CD14-positive monocyte (primary cell): ENCODE measurements around the gene KCNJ18. TPM values are rescaled to one million over a fixed set of nuclear protein-coding genes. Genes with fewer than 3 reads are reported as not detected.
"Not testable (repeated sequence)": the region's sequence is repeated elsewhere in the genome, so short reads cannot be mapped to it uniquely, and the experiment has no call there.

ENCODE experiments used
- DNase-seq, 3 donors: peaks; one replicate each; pipeline ENCODE4 v3.0.0-alpha.2; 2011 to 2022
- H2AFZ ChIP-seq: 2 replicates; pipeline ENCODE4 v1.6.0; 2012; ENCODE audit warnings: mild to moderate bottlenecking, low read depth, low read length, inconsistent platforms; ENCODE audit not compliant: insufficient read depth, poor library complexity, severe bottlenecking
- H3K27ac ChIP-seq, 2 donors: 1 replicate in 1 of 2; 2 replicates in 1 of 2; pipeline ENCODE4 v1.5.1; 2012 to 2013; ENCODE audit warnings: low read length in 2 of 2, control low read depth in 1 of 2, inconsistent platforms in 1 of 2, low read depth in 1 of 2, mild to moderate bottlenecking in 1 of 2
- H3K27me3 ChIP-seq, 2 donors: one replicate each; pipeline versions ENCODE4 v1.6.0 to v1.6.1; 2011 to 2013; ENCODE audit warnings: low read length in 2 of 2; ENCODE audit not compliant: control insufficient read depth in 2 of 2, insufficient read depth in 2 of 2
- H3K36me3 ChIP-seq, 2 donors: replicated peaks in 1 of 2; 1 replicate in 1 of 2; 2 replicates in 1 of 2; pipeline versions ENCODE4 v1.5.1 to v1.6.1; 2012 to 2013; ENCODE audit warnings: low read length in 2 of 2, control low read depth in 1 of 2, inconsistent platforms in 1 of 2, mild to moderate bottlenecking in 1 of 2; ENCODE audit not compliant: insufficient read depth in 2 of 2, control insufficient read depth in 1 of 2
- H3K4me1 ChIP-seq, 2 donors: 1 replicate in 1 of 2; 2 replicates in 1 of 2; pipeline versions ENCODE4 v1.5.1 to v1.6.1; 2012 to 2013; ENCODE audit warnings: low read length in 2 of 2, control low read depth in 1 of 2, inconsistent platforms in 1 of 2, mild to moderate bottlenecking in 1 of 2, moderate library complexity in 1 of 2; ENCODE audit not compliant: insufficient read depth in 2 of 2, control insufficient read depth in 1 of 2
- H3K4me2 ChIP-seq: replicated peaks from 2 replicates; pipeline ENCODE3; 2012; ENCODE audit warnings: low read length, moderate library complexity, mild to moderate bottlenecking; ENCODE audit not compliant: poor library complexity, severe bottlenecking; ENCODE audit errors: extremely low read depth
- H3K4me3 ChIP-seq, 3 experiments: fragments of 200-600 bp in 1 of 3; sonication (generic) in 1 of 3; replicated peaks in 1 of 3; 1 replicate in 2 of 3; 2 replicates in 1 of 3; pipeline ENCODE4 v1.5.1; 2011 to 2013; ENCODE audit warnings: low read length in 3 of 3, mild to moderate bottlenecking in 3 of 3, control low read depth in 2 of 3, low read depth in 2 of 3, inconsistent platforms in 1 of 3, moderate library complexity in 1 of 3
- H3K79me2 ChIP-seq: 2 replicates; pipeline ENCODE4 v1.6.0; 2012; ENCODE audit warnings: mild to moderate bottlenecking, control low read depth, inconsistent platforms, low read length, moderate library complexity; ENCODE audit not compliant: insufficient read depth
- H3K9ac ChIP-seq: 2 replicates; pipeline ENCODE4 v1.6.0; 2017; ENCODE audit warnings: low read length, mild to moderate bottlenecking; ENCODE audit not compliant: insufficient read depth, poor library complexity, severe bottlenecking
- H3K9me3 ChIP-seq, 2 donors: replicated peaks in 1 of 2; 1 replicate in 1 of 2; 2 replicates in 1 of 2; pipeline versions ENCODE4 v1.5.1 to v1.6.1; 2012 to 2013; ENCODE audit warnings: low read length in 2 of 2, control low read depth in 1 of 2; ENCODE audit not compliant: control insufficient read depth in 1 of 2, insufficient read depth in 1 of 2
- H4K20me1 ChIP-seq: 2 replicates; pipeline ENCODE4 v1.6.0; 2012; ENCODE audit warnings: mild to moderate bottlenecking, low read length, control low read depth, moderate library complexity; ENCODE audit not compliant: insufficient read depth
- H3K27ac Mint-ChIP-seq, 7 donors: one replicate each; pipeline ENCODE4 v1.8.0; 2020; ENCODE audit warnings: mild to moderate bottlenecking in 7 of 7, mixed read lengths in 7 of 7, moderate library complexity in 6 of 7, inconsistent platforms in 2 of 7
- H3K27me3 Mint-ChIP-seq, 3 donors: one replicate each; pipeline ENCODE4 v1.8.0; 2021 to 2022; ENCODE audit warnings: low read depth in 3 of 3, mild to moderate bottlenecking in 3 of 3, mixed read lengths in 3 of 3, moderate library complexity in 3 of 3, inconsistent platforms in 1 of 3
- H3K36me3 Mint-ChIP-seq, 2 donors: one replicate each; pipeline ENCODE4 v1.8.0; 2020; ENCODE audit warnings: mixed read lengths in 2 of 2, inconsistent platforms in 1 of 2, mild to moderate bottlenecking in 1 of 2
- H3K4me1 Mint-ChIP-seq: one replicate; pipeline ENCODE4 v1.8.0; 2020; ENCODE audit warnings: mild to moderate bottlenecking, mixed read lengths
- H3K4me3 Mint-ChIP-seq, 2 donors: one replicate each; pipeline ENCODE4 v1.8.0; 2020; ENCODE audit warnings: mild to moderate bottlenecking in 2 of 2, mixed read lengths in 2 of 2, moderate library complexity in 1 of 2
- H3K9me3 Mint-ChIP-seq, 7 donors: one replicate each; pipeline ENCODE4 v1.8.0; 2020 to 2022; ENCODE audit warnings: mixed read lengths in 7 of 7, mild to moderate bottlenecking in 6 of 7, moderate library complexity in 6 of 7, inconsistent platforms in 2 of 7
- WGBS: methylation state at CpG from one replicate; pipeline ENCODE4 v1.1.5; 2013; ENCODE audit warnings: missing lambda C conversion rate; ENCODE audit not compliant: insufficient coverage; 5-methylcytosine and 5-hydroxymethylcytosine counted together
- intact Hi-C, 2 donors: fragments of 100-400 bp; cut with micrococcal nuclease; formaldehyde crosslinking; loops; one replicate each; pipeline versions ENCODE4 v1.15.0 to v1.15.1; 2023
- polyA plus RNA-seq, 3 donors: library from polyadenylated mRNA; depleted of rRNA in 1 of 3; unstranded in 2 of 3; stranded (reverse) in 1 of 3; fragments of 300-500 nt in 2 of 3; fragments of >200 nt in 1 of 3; fragmentation: Illumina TruSeq in 2 of 3; gene quantifications; 1 replicate in 2 of 3; 2 replicates in 1 of 3; pipeline ENCODE4 v1.2.3, GENCODE V29; 2012 to 2021

KCNJ18 gene
- polyA plus RNA-seq, 3 donors: not detected

GRCh38 chr17:21683142-21683712 is 9.1 kb upstream of the KCNJ18 start:
- H3K9me3 ChIP-seq: peaks cover 36 to 71% of the 10 kb centered on the region in 2 donors
- H3K27me3 Mint-ChIP-seq, H3K4me3 ChIP-seq, H2AFZ ChIP-seq, H3K4me2 ChIP-seq, H3K36me3 Mint-ChIP-seq, H3K4me1 Mint-ChIP-seq, H3K36me3 ChIP-seq, H3K79me2 ChIP-seq, H3K27ac ChIP-seq, H3K4me1 ChIP-seq, H3K27ac Mint-ChIP-seq, intact Hi-C loops, H3K27me3 ChIP-seq, H4K20me1 ChIP-seq, H3K9ac ChIP-seq, H3K4me3 Mint-ChIP-seq, DNase-seq: not testable (repeated sequence)
- 90% methylated on average over 25 of the region's 46 CpGs for WGBS
- peaks cover 20 to 75% (median 40%) of the 10 kb centered on the region in 7 donors for H3K9me3 Mint-ChIP-seq

GRCh38 chr17:21683897-21684296 is 8.4 kb upstream of the KCNJ18 start:
- H3K27me3 ChIP-seq, H3K4me1 ChIP-seq, H3K4me1 Mint-ChIP-seq, H3K27ac ChIP-seq, H3K4me3 Mint-ChIP-seq, H4K20me1 ChIP-seq, H3K4me2 ChIP-seq, H3K27ac Mint-ChIP-seq, H3K79me2 ChIP-seq, DNase-seq, H3K27me3 Mint-ChIP-seq, intact Hi-C loops, H2AFZ ChIP-seq, H3K36me3 ChIP-seq, H3K36me3 Mint-ChIP-seq, H3K9ac ChIP-seq, H3K4me3 ChIP-seq: not testable (repeated sequence)
- peaks cover 30 to 64% of the 10 kb centered on the region in 2 donors for H3K9me3 ChIP-seq
- 94% methylated on average over 13 of the region's 18 CpGs for WGBS
- H3K9me3 Mint-ChIP-seq: peaks cover 19 to 72% (median 40%) of the 10 kb centered on the region in 7 donors

- H3K4me3 ChIP-seq, DNase-seq, H3K27me3 ChIP-seq, H3K36me3 ChIP-seq, H3K27ac ChIP-seq, H3K79me2 ChIP-seq, H3K27ac Mint-ChIP-seq, H3K36me3 Mint-ChIP-seq, H3K4me1 ChIP-seq, intact Hi-C loops, H3K4me3 Mint-ChIP-seq, H2AFZ ChIP-seq, H3K9ac ChIP-seq, H4K20me1 ChIP-seq, H3K4me2 ChIP-seq, H3K27me3 Mint-ChIP-seq, H3K4me1 Mint-ChIP-seq: not testable (repeated sequence)
- peaks cover 16 to 71% (median 35%) of the 10 kb centered on the region in 7 donors for H3K9me3 Mint-ChIP-seq
- 98% methylated on average over 18 of the region's 33 CpGs for WGBS
- peaks cover 25 to 59% of the 10 kb centered on the region in 2 donors for H3K9me3 ChIP-seq
These were observed 7.9 kb upstream of the KCNJ18 start for GRCh38 chr17:21684384-21684783.

GRCh38 chr17:21685061-21685795 is 7.1 kb upstream of the KCNJ18 start:
- H3K4me2 ChIP-seq, H3K4me3 ChIP-seq, H3K27ac ChIP-seq, H3K27me3 ChIP-seq, H3K27ac Mint-ChIP-seq, H2AFZ ChIP-seq, intact Hi-C loops, H3K4me1 Mint-ChIP-seq, H3K9ac ChIP-seq, H3K79me2 ChIP-seq, H3K36me3 ChIP-seq, H3K27me3 Mint-ChIP-seq, DNase-seq, H4K20me1 ChIP-seq, H3K4me3 Mint-ChIP-seq, H3K4me1 ChIP-seq, H3K36me3 Mint-ChIP-seq: not testable (repeated sequence)
- peaks cover 17 to 51% of the 10 kb centered on the region in 2 donors for H3K9me3 ChIP-seq
- peaks cover 12 to 64% (median 32%) of the 10 kb centered on the region in 7 donors for H3K9me3 Mint-ChIP-seq
- 85% methylated on average over 33 of the region's 42 CpGs for WGBS
